ENCODE measurements around the gene ZBTB1.

DNA sequence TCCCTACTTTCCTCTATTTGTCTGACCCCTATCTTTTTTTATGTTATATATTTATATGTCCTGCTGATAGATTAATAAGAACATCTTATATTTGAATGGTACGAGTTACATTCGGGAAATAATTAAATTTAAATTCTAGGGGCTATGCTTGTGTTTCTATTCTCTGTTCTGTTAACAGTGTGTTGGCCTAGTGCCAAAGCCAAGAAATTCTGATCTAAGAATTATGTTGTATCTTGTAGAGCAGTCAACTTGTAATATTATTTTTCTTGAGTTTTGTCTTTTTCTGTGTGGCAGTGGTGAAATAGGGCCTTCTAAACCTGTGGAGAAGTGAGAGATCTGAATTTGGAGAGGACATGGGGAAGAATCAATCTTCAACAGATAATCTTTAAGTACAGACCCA lies 27.0 kb downstream of the ZBTB1 start:
- TF ChIP-seq, protein P1, sequence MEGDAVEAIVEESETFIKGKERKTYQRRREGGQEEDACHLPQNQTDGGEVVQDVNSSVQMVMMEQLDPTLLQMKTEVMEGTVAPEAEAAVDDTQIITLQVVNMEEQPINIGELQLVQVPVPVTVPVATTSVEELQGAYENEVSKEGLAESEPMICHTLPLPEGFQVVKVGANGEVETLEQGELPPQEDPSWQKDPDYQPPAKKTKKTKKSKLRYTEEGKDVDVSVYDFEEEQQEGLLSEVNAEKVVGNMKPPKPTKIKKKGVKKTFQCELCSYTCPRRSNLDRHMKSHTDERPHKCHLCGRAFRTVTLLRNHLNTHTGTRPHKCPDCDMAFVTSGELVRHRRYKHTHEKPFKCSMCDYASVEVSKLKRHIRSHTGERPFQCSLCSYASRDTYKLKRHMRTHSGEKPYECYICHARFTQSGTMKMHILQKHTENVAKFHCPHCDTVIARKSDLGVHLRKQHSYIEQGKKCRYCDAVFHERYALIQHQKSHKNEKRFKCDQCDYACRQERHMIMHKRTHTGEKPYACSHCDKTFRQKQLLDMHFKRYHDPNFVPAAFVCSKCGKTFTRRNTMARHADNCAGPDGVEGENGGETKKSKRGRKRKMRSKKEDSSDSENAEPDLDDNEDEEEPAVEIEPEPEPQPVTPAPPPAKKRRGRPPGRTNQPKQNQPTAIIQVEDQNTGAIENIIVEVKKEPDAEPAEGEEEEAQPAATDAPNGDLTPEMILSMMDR (conservative IDR thresholded peaks at IDR 0.05 in 1 of 2, IDR thresholded peaks at IDR 0.05 in 1 of 2; ENCODE audit: extremely low read depth in 1 of 2, insufficient read depth in 1 of 2, low read depth in 1 of 2, low read length in 2 of 2) = no peak
- no peak for TF ChIP-seq EZH2 (IDR thresholded peaks at IDR 0.05; ENCODE audit: borderline replicate concordance, low read length)

All from mammary epithelial cell (primary cell).